ENCODE measurements around the gene IL10RB. TPM values are rescaled to one million over a fixed set of nuclear protein-coding genes. Genes with fewer than 3 reads are reported as not detected.

IL10RB gene
- total and polyA plus RNA-seq, 2 of the 4 experiments (the other 2 are of a cell fraction) = 20.1 to 45.2 TPM

DNA sequence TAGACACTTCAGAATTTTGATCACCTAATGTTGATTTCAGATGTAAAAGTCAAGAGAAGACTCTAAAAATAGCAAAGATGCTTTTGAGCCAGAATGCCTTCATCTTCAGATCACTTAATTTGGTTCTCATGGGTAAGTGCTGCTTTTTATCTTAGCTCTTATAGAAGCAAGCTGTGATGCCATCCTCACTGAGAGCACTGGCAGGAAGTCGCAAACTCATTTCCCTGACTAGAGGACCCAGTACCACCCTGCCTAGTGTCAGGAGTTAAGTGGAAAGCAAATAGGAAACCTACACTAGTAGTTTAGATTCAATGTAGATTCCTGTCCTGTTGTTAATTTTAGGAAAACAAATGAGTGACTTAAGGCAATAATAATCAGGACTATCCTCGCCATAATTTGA lies 24.3 kb upstream of the IL10RB start:
- no TSS peak for BruUV-seq (replicated peaks)
- Histone ChIP-seq H2AK5ac (ENCODE audit: low read depth, low read length) (no peak overlapping the region), H3K4ac (ENCODE audit: low read depth, low read length) (no peak overlapping the region), H2AFZ (replicated peaks; ENCODE audit: low read length, poor library complexity) (no peak overlapping the region), H3K14ac (replicated peaks; ENCODE audit: low read depth, low read length) (no peak overlapping the region), H2BK20ac (ENCODE audit: low read depth, low read length) (no peak overlapping the region), H3K36me3 (ENCODE audit: control insufficient read depth, insufficient read depth, low read length) (peaks cover 17% of the 10 kb centered on the region), H3K27me3 (ENCODE audit: control insufficient read depth, insufficient read depth, low read length) (no peaks in the 10 kb centered on the region), H2AK9ac (replicated peaks; ENCODE audit: low read depth, low read length, poor library complexity) (no peak overlapping the region), H3K4me1 (ENCODE audit: control insufficient read depth, insufficient read depth, low read length) (peaks cover 4% of the 10 kb centered on the region), H4K20me1 (ENCODE audit: insufficient read depth, low read length) (0 out of 2 replicates have a peak, but pooled peaks cover 2% of the 10 kb centered on the region), H3K9ac (ENCODE audit: low read depth, low read length) (no peak overlapping the region), H2BK5ac (ENCODE audit: low read depth, low read length, poor library complexity, severe bottlenecking) (no peak overlapping the region), H3K56ac (ENCODE audit: extremely low read depth, insufficient read depth, low read length) (no peak overlapping the region), H3K79me1 (ENCODE audit: low read depth in 1 of 2, low read length in 2 of 2) (peaks cover 8 to 14% of the 10 kb centered on the region in 2 experiments; a peak in 3 of 4 replicates), H3K23ac (ENCODE audit: low read depth, low read length) (no peak overlapping the region), H4K8ac (ENCODE audit: low read depth in 2 of 2, low read length in 2 of 2) (no peak overlapping the region), H4K91ac (ENCODE audit: insufficient read depth, low read depth, low read length) (no peak overlapping the region), H2BK15ac (ENCODE audit: low read depth, low read length) (no peak overlapping the region), H4K5ac (ENCODE audit: low read depth, low read length) (no peak overlapping the region), H3K18ac (ENCODE audit: low read depth, low read length) (no peak overlapping the region), H3K9me1 (ENCODE audit: insufficient read depth, low read length) (0 out of 2 replicates have a peak, but pooled peaks cover 2% of the 10 kb centered on the region), H3K9me3 (ENCODE audit: control insufficient read depth, insufficient read depth, low read length) (no peaks in the 10 kb centered on the region), H2BK120ac (ENCODE audit: low read depth, low read length) (no peak overlapping the region), H3K27ac (ENCODE audit: insufficient read depth, low read length) (no peak overlapping the region), H3K4me3 (ENCODE audit: insufficient read depth, low read depth, low read length) (no peak overlapping the region), H3K4me2 (ENCODE audit: low read depth, low read length) (no peak overlapping the region)
- dilution Hi-C loops (cut with HindIII; ENCODE audit: low sequenced_read_pairs, unreplicated experiment) (no loop called here), intact Hi-C loops (cut with micrococcal nuclease) (no loop called here), in situ Hi-C loops (cut with MboI; ENCODE audit: low sequenced_read_pairs) (no loop called here)
- no CpG with 5 or more reads among the region's 2 CpGs for WGBS, 2 experiments (ENCODE audit: extremely low coverage in 2 of 2, insufficient read length in 1 of 2)
- DNase-seq (no peak), ATAC-seq (ENCODE audit: low read depth) (no peak)
- POLR2A ChIA-PET (ENCODE audit: unreplicated experiment) = interaction anchor here (0.6 kb wide), 1 partner anchor 7 kb away, joined by 3 read pairs; no protein-coding TSS in a partner anchor
- CTCF ChIA-PET = no interaction called here
- TF ChIP-seq RAD21 (IDR thresholded peaks at IDR 0.05; ENCODE audit: low read length) (no peak), NFE2L2 (IDR thresholded peaks at IDR 0.05; ENCODE audit: low read depth, low read length) (no peak), BHLHE40 (IDR thresholded peaks at IDR 0.05; ENCODE audit: low read depth, low read length) (no peak), FOS (IDR thresholded peaks at IDR 0.05; ENCODE audit: low read depth, low read length) (no peak), CHD1 (IDR thresholded peaks at IDR 0.05; ENCODE audit: low read depth, low read length) (no peak), MAZ (IDR thresholded peaks at IDR 0.05; ENCODE audit: borderline replicate concordance, low read depth, low read length) (no peak), MAFK (IDR thresholded peaks at IDR 0.05; ENCODE audit: low read depth, low read length) (no peak), MXI1 (IDR thresholded peaks at IDR 0.05; ENCODE audit: borderline replicate concordance, low read depth, low read length) (no peak), USF2 (IDR thresholded peaks at IDR 0.05; ENCODE audit: low read depth, low read length) (no peak), RFX5 (IDR thresholded peaks at IDR 0.05; ENCODE audit: low read depth, low read length) (no peak), RCOR1 (IDR thresholded peaks at IDR 0.05; ENCODE audit: insufficient replicate concordance, low read length) (no peak), SMC3 (IDR thresholded peaks at IDR 0.05; ENCODE audit: low read depth, low read length) (no peak), CEBPB (IDR thresholded peaks at IDR 0.05; ENCODE audit: low read depth, low read length) (no peak)
- TF ChIP-seq, protein P1, sequence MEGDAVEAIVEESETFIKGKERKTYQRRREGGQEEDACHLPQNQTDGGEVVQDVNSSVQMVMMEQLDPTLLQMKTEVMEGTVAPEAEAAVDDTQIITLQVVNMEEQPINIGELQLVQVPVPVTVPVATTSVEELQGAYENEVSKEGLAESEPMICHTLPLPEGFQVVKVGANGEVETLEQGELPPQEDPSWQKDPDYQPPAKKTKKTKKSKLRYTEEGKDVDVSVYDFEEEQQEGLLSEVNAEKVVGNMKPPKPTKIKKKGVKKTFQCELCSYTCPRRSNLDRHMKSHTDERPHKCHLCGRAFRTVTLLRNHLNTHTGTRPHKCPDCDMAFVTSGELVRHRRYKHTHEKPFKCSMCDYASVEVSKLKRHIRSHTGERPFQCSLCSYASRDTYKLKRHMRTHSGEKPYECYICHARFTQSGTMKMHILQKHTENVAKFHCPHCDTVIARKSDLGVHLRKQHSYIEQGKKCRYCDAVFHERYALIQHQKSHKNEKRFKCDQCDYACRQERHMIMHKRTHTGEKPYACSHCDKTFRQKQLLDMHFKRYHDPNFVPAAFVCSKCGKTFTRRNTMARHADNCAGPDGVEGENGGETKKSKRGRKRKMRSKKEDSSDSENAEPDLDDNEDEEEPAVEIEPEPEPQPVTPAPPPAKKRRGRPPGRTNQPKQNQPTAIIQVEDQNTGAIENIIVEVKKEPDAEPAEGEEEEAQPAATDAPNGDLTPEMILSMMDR (conservative IDR thresholded peaks at IDR 0.05; ENCODE audit: low read depth, low read length) = no peak
- TF ChIP-seq, protein P2, sequence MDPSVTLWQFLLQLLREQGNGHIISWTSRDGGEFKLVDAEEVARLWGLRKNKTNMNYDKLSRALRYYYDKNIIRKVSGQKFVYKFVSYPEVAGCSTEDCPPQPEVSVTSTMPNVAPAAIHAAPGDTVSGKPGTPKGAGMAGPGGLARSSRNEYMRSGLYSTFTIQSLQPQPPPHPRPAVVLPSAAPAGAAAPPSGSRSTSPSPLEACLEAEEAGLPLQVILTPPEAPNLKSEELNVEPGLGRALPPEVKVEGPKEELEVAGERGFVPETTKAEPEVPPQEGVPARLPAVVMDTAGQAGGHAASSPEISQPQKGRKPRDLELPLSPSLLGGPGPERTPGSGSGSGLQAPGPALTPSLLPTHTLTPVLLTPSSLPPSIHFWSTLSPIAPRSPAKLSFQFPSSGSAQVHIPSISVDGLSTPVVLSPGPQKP (IDR thresholded peaks at IDR 0.05; ENCODE audit: borderline replicate concordance, low read depth, low read length) = no peak

All from IMR-90 (cell line).